ENCODE results near the gene EDA. TPM values are rescaled to one million over a fixed set of nuclear protein-coding genes. Genes with fewer than 3 reads are reported as not detected.

The EDA gene
- total RNA-seq, 2 experiments from 2014 or later = 1.8 to 3.9 TPM

GRCh38 chrX:70044541-70045245, 428.8 kb downstream of the EDA start:
- POLR2A ChIA-PET = no interaction called here
- H2AFZ ChIP-seq (ENCODE audit: low read length) = no peak overlapping the region
- H3K27ac ChIP-seq (ENCODE audit: low read depth, low read length, poor library complexity, severe bottlenecking) = no peak overlapping the region
- no peaks in the 10 kb centered on the region for H3K79me2 ChIP-seq (ENCODE audit: insufficient read depth, low read depth, low read length)
- H3K9me3 ChIP-seq (ENCODE audit: low read length) = no peaks in the 10 kb centered on the region
- H3K36me3 ChIP-seq (ENCODE audit: insufficient read depth, low read length) = no peaks in the 10 kb centered on the region
- no peak for DNase-seq (ENCODE audit: low spot score)
- intact Hi-C loops (cut with micrococcal nuclease; ENCODE audit: unreplicated experiment) = no loop called here
- no TSS peak for BruUV-seq (replicated peaks)
- CTCF ChIA-PET (ENCODE audit: unreplicated experiment) = no interaction called here
- TF ChIP-seq CTCF (conservative IDR thresholded peaks at IDR 0.05; ENCODE audit: low read length) (no peak), EZH2phosphoT487 (IDR thresholded peaks at IDR 0.05; ENCODE audit: borderline replicate concordance, low read depth, low read length) (no peak)
- H3K4me2 ChIP-seq (ENCODE audit: low read length) = no peak overlapping the region
- H3K4me1 ChIP-seq (ENCODE audit: insufficient read depth, low read length, poor library complexity, severe bottlenecking) = no peaks in the 10 kb centered on the region
- no peaks in the 10 kb centered on the region for H3K9me2 ChIP-seq (ENCODE audit: insufficient read depth, low read length)
- no peak overlapping the region for H3K4me3 ChIP-seq (ENCODE audit: low read depth, low read length, poor library complexity, severe bottlenecking)
- no peaks in the 10 kb centered on the region for H4K20me1 ChIP-seq (ENCODE audit: insufficient read depth, low read length)

- ChIA-PET POLR2A (no interaction called here), CTCF (ENCODE audit: unreplicated experiment) (no interaction called here)
- intact Hi-C loops (cut with micrococcal nuclease; ENCODE audit: unreplicated experiment) = no loop called here
- TF ChIP-seq EZH2phosphoT487 (IDR thresholded peaks at IDR 0.05; ENCODE audit: borderline replicate concordance, low read depth, low read length) = no peak
- TF ChIP-seq CTCF (conservative IDR thresholded peaks at IDR 0.05; ENCODE audit: low read length) = no peak
- H3K27ac ChIP-seq (ENCODE audit: low read depth, low read length, poor library complexity, severe bottlenecking) = no peak overlapping the region
- no peaks in the 10 kb centered on the region for H3K36me3 ChIP-seq (ENCODE audit: insufficient read depth, low read length)
- H3K9me3 ChIP-seq (ENCODE audit: low read length) = no peaks in the 10 kb centered on the region
- H3K9me2 ChIP-seq (ENCODE audit: insufficient read depth, low read length) = no peaks in the 10 kb centered on the region
- no peak overlapping the region for H3K4me2 ChIP-seq (ENCODE audit: low read length)
- DNase-seq (ENCODE audit: low spot score) = no peak
- no peaks in the 10 kb centered on the region for H4K20me1 ChIP-seq (ENCODE audit: insufficient read depth, low read length)
- H2AFZ ChIP-seq (ENCODE audit: low read length) = no peak overlapping the region
- no TSS peak for BruUV-seq (replicated peaks)
- H3K4me1 ChIP-seq (ENCODE audit: insufficient read depth, low read length, poor library complexity, severe bottlenecking) = no peaks in the 10 kb centered on the region
- no peak overlapping the region for H3K4me3 ChIP-seq (ENCODE audit: low read depth, low read length, poor library complexity, severe bottlenecking)
- H3K79me2 ChIP-seq (ENCODE audit: insufficient read depth, low read depth, low read length) = no peaks in the 10 kb centered on the region
Measured at GRCh38 chrX:70046978-70047377, 431.1 kb downstream of the EDA start.

GRCh38 chrX:70049406-70049805, 433.5 kb downstream of the EDA start:
- no peak overlapping the region for H2AFZ ChIP-seq (ENCODE audit: low read length)
- H3K79me2 ChIP-seq (ENCODE audit: insufficient read depth, low read depth, low read length) = no peaks in the 10 kb centered on the region
- no peak for DNase-seq (ENCODE audit: low spot score)
- intact Hi-C loops (cut with micrococcal nuclease; ENCODE audit: unreplicated experiment) = no loop called here
- H3K27ac ChIP-seq (ENCODE audit: low read depth, low read length, poor library complexity, severe bottlenecking) = no peak overlapping the region
- ChIA-PET CTCF (ENCODE audit: unreplicated experiment) (no interaction called here), POLR2A (no interaction called here)
- H4K20me1 ChIP-seq (ENCODE audit: insufficient read depth, low read length) = no peaks in the 10 kb centered on the region
- H3K9me3 ChIP-seq (ENCODE audit: low read length) = no peaks in the 10 kb centered on the region
- H3K4me2 ChIP-seq (ENCODE audit: low read length) = no peak overlapping the region
- no peak overlapping the region for H3K4me3 ChIP-seq (ENCODE audit: low read depth, low read length, poor library complexity, severe bottlenecking)
- H3K9me2 ChIP-seq (ENCODE audit: insufficient read depth, low read length) = no peaks in the 10 kb centered on the region
- no TSS peak for BruUV-seq (replicated peaks)
- H3K36me3 ChIP-seq (ENCODE audit: insufficient read depth, low read length) = no peaks in the 10 kb centered on the region
- no peaks in the 10 kb centered on the region for H3K4me1 ChIP-seq (ENCODE audit: insufficient read depth, low read length, poor library complexity, severe bottlenecking)
- TF ChIP-seq EZH2phosphoT487 (IDR thresholded peaks at IDR 0.05; ENCODE audit: borderline replicate concordance, low read depth, low read length) (no peak), CTCF (conservative IDR thresholded peaks at IDR 0.05; ENCODE audit: low read length) (no peak)

All from OCI-LY7 (cell line).